BLaER1 treated with 17β-estradiol and CSF1 and Interleukin-3, amounts not matched to agents 10 nM and 100 nM (cell line): ENCODE measurements around the gene ST3GAL6.

Experiments used
- H3K27ac ChIP-seq, 11 experiments: shearing (Covaris generic); formaldehyde crosslinking; 2 replicates each; pipeline ENCODE4 v1.8.1; 2022
- H3K27me3 ChIP-seq, 11 experiments: shearing (Covaris generic); formaldehyde crosslinking; 2 replicates each; pipeline ENCODE4 v1.8.1; 2022
- H3K36me3 ChIP-seq, 11 experiments: shearing (Covaris generic); formaldehyde crosslinking; 2 replicates each; pipeline ENCODE4 v1.8.1; 2022
- H3K4me1 ChIP-seq, 10 experiments: shearing (Covaris generic); formaldehyde crosslinking; 2 replicates each; pipeline ENCODE4 v1.8.1; 2022
- H3K4me2 ChIP-seq, 11 experiments: shearing (Covaris generic); formaldehyde crosslinking; 2 replicates each; pipeline ENCODE4 v1.8.1; 2022
- H3K4me3 ChIP-seq, 10 experiments: shearing (Covaris generic); formaldehyde crosslinking; 2 replicates each; pipeline ENCODE4 v1.8.1; 2022
- H3K9ac ChIP-seq, 11 experiments: shearing (Covaris generic); formaldehyde crosslinking; 2 replicates each; pipeline ENCODE4 v1.8.1; 2022
- H3K9me3 ChIP-seq, 11 experiments: shearing (Covaris generic); formaldehyde crosslinking; replicated peaks in 1 of 11; 2 replicates each; pipeline ENCODE4 v1.8.1; 2022
- H4K20me1 ChIP-seq, 11 experiments: shearing (Covaris generic); formaldehyde crosslinking; 2 replicates each; pipeline ENCODE4 v1.8.1; 2022
- Cebpa-rat ChIP-seq, 11 experiments: shearing (Covaris generic); IDR thresholded peaks; 2 replicates each; pipeline ENCODE4 v1.8.1; 2022

The ST3GAL6 gene

DNA sequence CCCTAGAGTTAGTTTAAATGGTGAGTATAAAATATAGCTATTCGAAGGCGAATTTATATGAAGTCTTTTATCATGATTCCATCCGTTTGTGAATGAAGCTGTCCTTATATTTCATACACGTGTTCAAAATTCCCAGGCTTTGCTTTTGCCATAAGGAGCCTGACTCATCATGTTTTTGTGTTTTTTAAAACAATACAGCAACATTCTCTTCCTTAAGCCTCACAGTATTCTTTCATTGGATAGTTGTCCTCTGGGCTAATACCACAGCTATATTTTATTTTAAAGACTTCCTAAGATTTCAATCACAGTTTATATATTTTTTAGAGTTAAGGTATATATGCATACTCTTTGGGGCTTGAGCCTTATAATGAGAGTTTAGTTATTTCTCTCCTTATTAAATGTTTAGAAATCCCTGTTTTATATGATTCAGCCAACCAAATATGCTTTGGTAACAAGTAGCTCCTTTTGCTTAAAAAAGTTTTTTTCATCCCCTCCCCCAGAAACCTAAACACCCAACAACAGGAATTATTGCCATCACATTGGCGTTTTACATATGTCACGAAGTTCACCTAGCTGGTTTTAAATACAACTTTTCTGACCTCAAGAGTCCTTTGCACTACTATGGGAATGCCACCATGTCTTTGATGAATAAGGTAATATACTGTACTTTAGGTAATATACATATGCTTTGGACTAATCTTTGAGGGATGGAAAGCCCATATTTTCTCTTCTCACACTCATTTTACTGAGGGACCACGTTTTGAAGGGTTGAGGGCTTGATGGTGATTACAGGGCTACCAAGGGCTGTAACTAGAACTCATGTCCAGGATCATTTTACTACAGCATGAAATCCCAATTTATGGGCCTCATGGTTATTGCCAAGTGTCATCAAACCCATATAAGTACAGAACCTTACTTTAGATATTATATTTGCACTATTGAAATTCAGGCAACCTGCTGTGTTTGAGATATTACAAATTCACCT is 28.5 kb downstream of the ST3GAL6 start:
- Histone ChIP-seq H3K27ac (no peak overlapping the region), H3K4me2 (no peak overlapping the region), H3K4me1 (peaks cover 0 to 19% (median 0%) of the 10 kb centered on the region in 10 experiments; a peak in 3 of 20 replicates), H3K36me3 (peaks cover 0 to 100% (median 5%) of the 10 kb centered on the region in 11 experiments; a peak in 17 of 22 replicates), H3K9me3 (no peaks in the 10 kb centered on the region), H4K20me1 (peaks cover 0 to 85% (median 0%) of the 10 kb centered on the region in 11 experiments; a peak in 5 of 22 replicates), H3K4me3 (no peak overlapping the region), H3K27me3 (no peaks in the 10 kb centered on the region), H3K9ac (no peak overlapping the region)
- no peak for TF ChIP-seq Cebpa-rat (IDR thresholded peaks at IDR 0.05)

DNA sequence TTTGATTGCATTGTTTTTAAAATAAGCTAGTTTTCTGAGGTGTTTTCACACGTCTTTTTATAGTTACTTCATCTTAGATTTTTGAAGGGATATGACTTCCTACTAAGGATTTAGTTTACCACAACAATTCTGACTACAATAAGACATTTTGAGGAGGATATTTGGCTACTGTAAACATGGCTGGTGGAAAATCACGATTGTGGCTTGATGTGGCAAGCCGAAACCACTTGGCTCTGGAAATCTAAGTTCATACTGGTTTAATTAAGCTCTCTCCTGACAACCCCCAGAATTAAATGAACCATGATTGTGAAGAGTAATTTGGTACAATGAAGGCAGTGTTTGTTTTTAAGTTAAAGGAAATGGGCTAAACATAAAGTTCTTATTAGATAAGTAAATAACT is 30.8 kb downstream of the ST3GAL6 start:
- Histone ChIP-seq H3K4me3 (no peak overlapping the region), H3K4me2 (no peak overlapping the region), H3K27ac (no peak overlapping the region), H3K36me3 (peaks cover 4 to 77% (median 8%) of the 10 kb centered on the region in 11 experiments; a peak in 18 of 22 replicates), H3K9me3 (no peaks in the 10 kb centered on the region), H3K4me1 (no peaks in the 10 kb centered on the region), H3K27me3 (no peaks in the 10 kb centered on the region), H4K20me1 (peaks cover 0 to 62% (median 0%) of the 10 kb centered on the region in 11 experiments; a peak in 5 of 22 replicates), H3K9ac (no peak overlapping the region)
- no peak for TF ChIP-seq Cebpa-rat (IDR thresholded peaks at IDR 0.05)

GRCh38 chr3:98796334-98796733 is 33.2 kb downstream of the ST3GAL6 start:
- H4K20me1 ChIP-seq, result peaks cover 0 to 38% (median 0%) of the 10 kb centered on the region in 11 experiments; a peak in 5 of 22 replicates
- H3K36me3 ChIP-seq, result peaks cover 13 to 54% (median 27%) of the 10 kb centered on the region in 11 experiments; a peak in 19 of 22 replicates
- TF ChIP-seq Cebpa-rat (IDR thresholded peaks at IDR 0.05), result no peak
- no peak overlapping the region for H3K4me2 ChIP-seq
- H3K4me3 ChIP-seq, result no peak overlapping the region
- H3K27me3 ChIP-seq, result no peaks in the 10 kb centered on the region
- peaks cover 0 to under 1% (median 0%) of the 10 kb centered on the region in 11 experiments; a peak in 3 of 22 replicates for H3K9me3 ChIP-seq
- H3K4me1 ChIP-seq, result no peaks in the 10 kb centered on the region
- H3K27ac ChIP-seq, result no peak overlapping the region
- no peak overlapping the region for H3K9ac ChIP-seq

DNA sequence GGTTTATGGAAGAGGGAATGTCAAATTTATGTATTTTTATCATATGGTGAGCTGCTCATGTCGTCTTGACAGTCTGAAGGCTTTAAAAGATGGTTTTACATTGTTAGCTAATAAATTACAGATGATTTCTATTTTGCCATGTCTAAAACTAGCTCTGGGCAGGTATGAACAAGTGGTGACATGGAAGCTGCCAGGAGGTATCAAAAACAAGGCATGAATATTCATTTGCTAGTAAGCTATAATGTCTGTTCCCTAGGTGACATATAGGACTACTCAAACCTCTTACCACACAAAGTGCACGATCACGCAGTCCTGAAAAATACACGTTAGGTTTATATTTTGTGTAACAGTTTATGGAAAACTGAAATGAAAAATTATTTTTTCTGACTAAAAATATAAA is 34.8 kb downstream of the ST3GAL6 start:
- H4K20me1 ChIP-seq, result peaks cover 0 to 23% (median 0%) of the 10 kb centered on the region in 11 experiments; a peak in 2 of 22 replicates
- no peak overlapping the region for H3K9ac ChIP-seq
- H3K4me3 ChIP-seq, result no peak overlapping the region
- H3K4me2 ChIP-seq, result no peak overlapping the region
- no peak overlapping the region for H3K27ac ChIP-seq
- peaks cover 0 to 7% (median 0%) of the 10 kb centered on the region in 11 experiments; a peak in 4 of 22 replicates for H3K9me3 ChIP-seq
- no peak for TF ChIP-seq Cebpa-rat (IDR thresholded peaks at IDR 0.05)
- no peaks in the 10 kb centered on the region for H3K4me1 ChIP-seq
- peaks cover 17 to 40% (median 30%) of the 10 kb centered on the region in 11 experiments; a peak in 19 of 22 replicates for H3K36me3 ChIP-seq
- no peaks in the 10 kb centered on the region for H3K27me3 ChIP-seq

GRCh38 chr3:98798820-98799219 is 35.7 kb downstream of the ST3GAL6 start:
- Histone ChIP-seq H4K20me1 (0 out of 22 replicates have a peak, but pooled peaks cover 0 to 14% (median 0%) of the 10 kb centered on the region in 11 experiments), H3K27me3 (no peaks in the 10 kb centered on the region)

GRCh38 chr3:98799479-98799878 is 36.3 kb downstream of the ST3GAL6 start:
- Histone ChIP-seq H3K36me3 (peaks cover 15 to 37% (median 23%) of the 10 kb centered on the region in 11 experiments; a peak in 18 of 22 replicates), H3K27ac (no peak overlapping the region), H3K9ac (no peak overlapping the region), H3K4me2 (no peak overlapping the region), H4K20me1 (0 out of 22 replicates have a peak, but pooled peaks cover 0 to 9% (median 0%) of the 10 kb centered on the region in 11 experiments), H3K4me1 (no peaks in the 10 kb centered on the region), H3K27me3 (no peaks in the 10 kb centered on the region), H3K4me3 (no peak overlapping the region), H3K9me3 (peaks cover 0 to 7% (median 0%) of the 10 kb centered on the region in 11 experiments; a peak in 4 of 22 replicates)
- no peak for TF ChIP-seq Cebpa-rat (IDR thresholded peaks at IDR 0.05)

More at GRCh38 chr3:98798820-98799219, 35.7 kb downstream of the ST3GAL6 start:
- Histone ChIP-seq H3K4me2 (no peak overlapping the region), H3K4me1 (no peaks in the 10 kb centered on the region), H3K36me3 (peaks cover 17 to 39% (median 29%) of the 10 kb centered on the region in 11 experiments; a peak in 19 of 22 replicates), H3K9me3 (peaks cover 0 to 7% (median 0%) of the 10 kb centered on the region in 11 experiments; a peak in 4 of 22 replicates), H3K4me3 (no peak overlapping the region), H3K9ac (no peak overlapping the region), H3K27ac (no peak overlapping the region)
- TF ChIP-seq Cebpa-rat (IDR thresholded peaks at IDR 0.05), result no peak

DNA sequence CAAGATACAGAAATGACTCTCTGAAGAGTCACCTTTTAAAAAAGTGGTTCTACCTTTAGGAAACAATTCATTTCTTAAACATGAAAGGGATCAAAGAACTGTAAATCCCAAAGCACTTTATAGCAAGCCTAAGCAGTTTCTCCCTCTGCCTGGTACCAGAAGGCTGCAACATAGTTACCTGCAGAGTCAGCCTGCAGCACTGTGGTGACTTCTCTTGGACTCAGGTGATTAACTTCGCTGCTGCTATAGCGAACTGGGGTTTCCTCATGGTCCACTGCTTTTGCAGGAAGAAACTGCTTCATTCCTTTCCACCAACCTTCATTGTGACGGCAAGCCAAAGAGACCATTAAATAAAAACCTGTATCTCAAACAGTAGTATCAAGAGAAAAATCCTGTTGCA is 37.3 kb downstream of the ST3GAL6 start:
- Histone ChIP-seq H4K20me1 (0 out of 22 replicates have a peak, but pooled peaks cover 0 to 1% (median 0%) of the 10 kb centered on the region in 11 experiments), H3K4me2 (no peak overlapping the region), H3K27me3 (no peaks in the 10 kb centered on the region), H3K4me1 (no peaks in the 10 kb centered on the region), H3K27ac (no peak overlapping the region), H3K9ac (no peak overlapping the region), H3K36me3 (peaks cover 5 to 39% (median 26%) of the 10 kb centered on the region in 11 experiments; a peak in 21 of 22 replicates), H3K9me3 (peaks cover 0 to 7% (median 0%) of the 10 kb centered on the region in 11 experiments; a peak in 4 of 22 replicates), H3K4me3 (no peak overlapping the region)
- TF ChIP-seq Cebpa-rat (IDR thresholded peaks at IDR 0.05), result no peak

GRCh38 chr3:98801043-98801747 is 38.1 kb downstream of the ST3GAL6 start:
- no peak overlapping the region for H3K4me3 ChIP-seq
- H3K9me3 ChIP-seq, result peaks cover 0 to 7% (median 0%) of the 10 kb centered on the region in 11 experiments; a peak in 4 of 22 replicates
- H3K36me3 ChIP-seq, result peaks cover 4 to 47% (median 34%) of the 10 kb centered on the region in 11 experiments; a peak in 20 of 22 replicates
- H4K20me1 ChIP-seq, result no peaks in the 10 kb centered on the region
- no peak overlapping the region for H3K4me2 ChIP-seq
- no peaks in the 10 kb centered on the region for H3K4me1 ChIP-seq
- no peak overlapping the region for H3K27ac ChIP-seq
- no peak for TF ChIP-seq Cebpa-rat (IDR thresholded peaks at IDR 0.05)
- no peak overlapping the region for H3K9ac ChIP-seq
- no peaks in the 10 kb centered on the region for H3K27me3 ChIP-seq
